HL-60 (cell line): ENCODE data around the gene GFAP.
A peak's percentile ranks its signal among the peaks of the same experiment; 100 is the strongest.

Source experiments
- DNase-seq, 2 experiments: peaks; one replicate each; pipeline ENCODE4 v3.0.0-alpha.2; 2010 to 2020; ENCODE audit warnings: low read depth in 1 of 2, low spot score in 1 of 2
- H3K27ac ChIP-seq: fragments of 250-450 bp; sonication (Bioruptor Pico); replicated peaks from 2 replicates; pipeline ENCODE4 v1.5.1; 2020; ENCODE audit warnings: mild to moderate bottlenecking, moderate library complexity
- H3K27me3 ChIP-seq: fragments of 250-450 bp; sonication (Bioruptor Pico); 2 replicates; pipeline ENCODE4 v1.5.1; 2021; ENCODE audit warnings: mild to moderate bottlenecking, moderate library complexity; ENCODE audit not compliant: insufficient read depth, poor library complexity, severe bottlenecking
- H3K4me3 ChIP-seq: replicated peaks from 2 replicates; pipeline ENCODE4 v1.5.1; 2011; ENCODE audit warnings: mild to moderate bottlenecking, control low read depth, low read length; ENCODE audit not compliant: insufficient read depth
- CTCF ChIP-seq: IDR thresholded peaks from one replicate; pipeline ENCODE4 v1.5.1; 2011; ENCODE audit warnings: low read length, control low read depth, inconsistent platforms; ENCODE audit not compliant: insufficient read depth
- GABPA ChIP-seq: IDR thresholded peaks from 2 replicates; pipeline ENCODE4 v1.6.1; 2012; ENCODE audit warnings: low read depth
- POLR2AphosphoS5 ChIP-seq: IDR thresholded peaks from 2 replicates; pipeline ENCODE4 v1.6.1; 2012; ENCODE audit warnings: low read depth
- REST ChIP-seq: IDR thresholded peaks from 2 replicates; pipeline ENCODE4 v1.6.1; 2012; ENCODE audit warnings: low read depth; ENCODE audit not compliant: insufficient replicate concordance
- SPI1 ChIP-seq: IDR thresholded peaks from 2 replicates; pipeline ENCODE4 v1.6.1; 2012; ENCODE audit warnings: low read depth, mild to moderate bottlenecking, borderline replicate concordance

Gene GFAP

GRCh38 chr17:44906763-44907728 is 8.3 kb downstream of the GFAP start:
- H3K27ac ChIP-seq = no peak overlapping the region
- peaks cover 9% of the 10 kb centered on the region for H3K27me3 ChIP-seq
- TF ChIP-seq SPI1 (no peak), REST (no peak), POLR2AphosphoS5 (no peak), CTCF (no peak), GABPA (no peak)
- no peak overlapping the region for H3K4me3 ChIP-seq
- no peak for DNase-seq

GRCh38 chr17:44906010-44906646 is 9.2 kb downstream of the GFAP start:
- DNase-seq = peak in 1 of 2 experiments; percentile 38
- TF ChIP-seq GABPA = no peak
- no peak for TF ChIP-seq REST
- no peak for TF ChIP-seq CTCF
- TF ChIP-seq SPI1 = no peak; the same call in 1 of the 2 replicates
- TF ChIP-seq POLR2AphosphoS5 = no peak
- Histone ChIP-seq H3K27ac (peak overlapping the region; percentile 34; the same call in 1 of the 2 replicates), H3K27me3 (no peaks in the 10 kb centered on the region), H3K4me3 (no peak overlapping the region)

- peak overlapping the region; percentile 34; the same call in 1 of the 2 replicates for H3K27ac ChIP-seq
- DNase-seq = no peak
Measured at GRCh38 chr17:44905006-44906000, 10.0 kb downstream of the GFAP start.

More at GRCh38 chr17:44905006-44906000, 10.0 kb downstream of the GFAP start:
- Histone ChIP-seq H3K27me3 (no peaks in the 10 kb centered on the region), H3K4me3 (no peak overlapping the region)
- no peak for TF ChIP-seq SPI1
- TF ChIP-seq POLR2AphosphoS5 = no peak
- no peak for TF ChIP-seq GABPA
- TF ChIP-seq CTCF = no peak
- TF ChIP-seq REST = no peak
